ENCODE measurements around the gene ENO2.
A peak's percentile ranks its signal among the peaks of the same experiment; 100 is the strongest.

The ENO2 gene

GRCh38 chr12:6932766-6933165 lies 18.4 kb downstream of the ENO2 start:
- no peaks in the 10 kb centered on the region for H3K36me3 ChIP-seq (ENCODE audit: control insufficient read depth, insufficient read depth, low read length)
- no peaks in the 10 kb centered on the region for H3K27me3 ChIP-seq (ENCODE audit: control insufficient read depth, insufficient read depth, low read length)
- TF ChIP-seq CTCF (IDR thresholded peaks at IDR 0.05) = no peak
- H3K9ac ChIP-seq = no peak overlapping the region
- H3K79me2 ChIP-seq = peaks cover 25% of the 10 kb centered on the region
- H2AFZ ChIP-seq = no peak overlapping the region
- no peak overlapping the region for H3K4me2 ChIP-seq (ENCODE audit: low read length)
- peaks cover 24% of the 10 kb centered on the region for H3K4me1 ChIP-seq
- H3K27ac ChIP-seq = peak overlapping the region; percentile 66
- H3K9me3 ChIP-seq (ENCODE audit: control insufficient read depth, low read length) = no peaks in the 10 kb centered on the region
- no peak overlapping the region for H3K4me3 ChIP-seq (ENCODE audit: low read depth, low read length)

GRCh38 chr12:6934110-6934509 lies 19.7 kb downstream of the ENO2 start:
- Histone ChIP-seq H3K79me2 (peaks cover 19% of the 10 kb centered on the region), H3K9me3 (ENCODE audit: control insufficient read depth, low read length) (no peaks in the 10 kb centered on the region), H3K36me3 (ENCODE audit: control insufficient read depth, insufficient read depth, low read length) (no peaks in the 10 kb centered on the region), H3K4me1 (peaks cover 31% of the 10 kb centered on the region), H3K4me2 (ENCODE audit: low read length) (peak overlapping the region; percentile 8), H3K4me3 (ENCODE audit: low read depth, low read length) (peak overlapping the region; percentile 3), H3K27me3 (ENCODE audit: control insufficient read depth, insufficient read depth, low read length) (no peaks in the 10 kb centered on the region), H2AFZ (no peak overlapping the region), H3K9ac (no peak overlapping the region), H3K27ac (peak overlapping the region; percentile 66)
- TF ChIP-seq CTCF (IDR thresholded peaks at IDR 0.05) = no peak

DNA sequence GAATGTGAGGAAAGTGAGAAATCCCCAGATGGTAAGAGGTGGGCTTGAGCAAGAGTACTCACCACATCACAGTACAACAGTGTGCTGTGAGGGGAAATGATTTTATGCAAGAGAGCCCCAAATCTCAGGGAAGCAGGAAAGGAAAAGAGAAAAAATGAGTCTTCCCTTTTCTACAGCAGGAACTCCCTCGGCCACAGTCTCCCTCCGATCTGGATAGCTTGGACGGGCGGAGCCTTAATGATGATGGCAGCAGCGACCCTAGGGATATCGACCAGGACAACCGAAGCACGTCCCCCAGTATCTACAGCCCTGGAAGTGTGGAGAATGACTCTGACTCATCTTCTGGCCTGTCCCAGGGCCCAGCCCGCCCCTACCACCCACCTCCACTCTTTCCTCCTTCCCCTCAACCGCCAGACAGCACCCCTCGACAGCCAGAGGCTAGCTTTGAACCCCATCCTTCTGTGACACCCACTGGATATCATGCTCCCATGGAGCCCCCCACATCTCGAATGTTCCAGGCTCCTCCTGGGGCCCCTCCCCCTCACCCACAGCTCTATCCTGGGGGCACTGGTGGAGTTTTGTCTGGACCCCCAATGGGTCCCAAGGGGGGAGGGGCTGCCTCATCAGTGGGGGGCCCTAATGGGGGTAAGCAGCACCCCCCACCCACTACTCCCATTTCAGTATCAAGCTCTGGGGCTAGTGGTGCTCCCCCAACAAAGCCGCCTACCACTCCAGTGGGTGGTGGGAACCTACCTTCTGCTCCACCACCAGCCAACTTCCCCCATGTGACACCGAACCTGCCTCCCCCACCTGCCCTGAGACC lies 21.2 kb downstream of the ENO2 start:
- no peaks in the 10 kb centered on the region for H3K36me3 ChIP-seq (ENCODE audit: control insufficient read depth, insufficient read depth, low read length)

DNA sequence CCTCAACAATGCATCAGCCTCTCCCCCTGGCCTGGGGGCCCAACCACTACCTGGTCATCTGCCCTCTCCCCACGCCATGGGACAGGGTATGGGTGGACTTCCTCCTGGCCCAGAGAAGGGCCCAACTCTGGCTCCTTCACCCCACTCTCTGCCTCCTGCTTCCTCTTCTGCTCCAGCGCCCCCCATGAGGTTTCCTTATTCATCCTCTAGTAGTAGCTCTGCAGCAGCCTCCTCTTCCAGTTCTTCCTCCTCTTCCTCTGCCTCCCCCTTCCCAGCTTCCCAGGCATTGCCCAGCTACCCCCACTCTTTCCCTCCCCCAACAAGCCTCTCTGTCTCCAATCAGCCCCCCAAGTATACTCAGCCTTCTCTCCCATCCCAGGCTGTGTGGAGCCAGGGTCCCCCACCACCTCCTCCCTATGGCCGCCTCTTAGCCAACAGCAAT lies 21.8 kb downstream of the ENO2 start:
- no peaks in the 10 kb centered on the region for H3K9me3 ChIP-seq (ENCODE audit: control insufficient read depth, low read length)
- no peaks in the 10 kb centered on the region for H3K27me3 ChIP-seq (ENCODE audit: control insufficient read depth, insufficient read depth, low read length)
- H3K9ac ChIP-seq = no peak overlapping the region
- TF ChIP-seq CTCF (IDR thresholded peaks at IDR 0.05) = no peak
- H3K79me2 ChIP-seq = peaks cover 7% of the 10 kb centered on the region
- H3K4me3 ChIP-seq (ENCODE audit: low read depth, low read length) = no peak overlapping the region
- no peak overlapping the region for H2AFZ ChIP-seq
- H3K36me3 ChIP-seq (ENCODE audit: control insufficient read depth, insufficient read depth, low read length) = no peaks in the 10 kb centered on the region
- peaks cover 24% of the 10 kb centered on the region for H3K4me1 ChIP-seq
- H3K4me2 ChIP-seq (ENCODE audit: low read length) = no peak overlapping the region
- no peak overlapping the region for H3K27ac ChIP-seq

More for the DNA sequence above, 21.2 kb downstream of the ENO2 start:
- Histone ChIP-seq H3K79me2 (peaks cover 10% of the 10 kb centered on the region), H3K4me2 (ENCODE audit: low read length) (no peak overlapping the region), H3K9ac (no peak overlapping the region), H3K4me3 (ENCODE audit: low read depth, low read length) (no peak overlapping the region), H3K4me1 (peaks cover 24% of the 10 kb centered on the region), H3K9me3 (ENCODE audit: control insufficient read depth, low read length) (no peaks in the 10 kb centered on the region), H3K27me3 (ENCODE audit: control insufficient read depth, insufficient read depth, low read length) (no peaks in the 10 kb centered on the region), H2AFZ (no peak overlapping the region), H3K27ac (no peak overlapping the region)
- no peak for TF ChIP-seq CTCF (IDR thresholded peaks at IDR 0.05)
